Heart left ventricle (tissue), 16 donors: Measurements from ENCODE around the gene ZNF330. TPM values are rescaled to one million over a fixed set of nuclear protein-coding genes. Genes with fewer than 3 reads are reported as not detected.

Experiments used
- ATAC-seq, 4 donors: fragments of 200-7000 bp; cut with Tn5 transposase; one replicate each; pipeline ENCODE4 v1.9.1; 2020 to 2022; ENCODE audit warnings: moderate library complexity in 4 of 4, mild to moderate bottlenecking in 3 of 4, moderate number of reproducible peaks in 1 of 4
- DNase-seq, 5 donors: peaks; one replicate each; pipeline ENCODE4 v3.0.0-alpha.2; 2020
- H3K27ac ChIP-seq, 12 donors: fragments of 200-600 bp; sonication (generic) in 4 of 12; one replicate each; pipeline versions ENCODE4 v1.5.0 to v1.8.0; 2016 to 2022; ENCODE audit warnings: mild to moderate bottlenecking in 2 of 12
- H3K27me3 ChIP-seq, 9 donors: fragments of 200-600 bp; sonication (generic) in 2 of 9; one replicate each; pipeline versions ENCODE4 v1.5.1 to v1.8.0; 2016 to 2022; ENCODE audit warnings: mild to moderate bottlenecking in 3 of 9
- H3K36me3 ChIP-seq, 9 donors: fragments of 200-600 bp; sonication (generic) in 2 of 9; one replicate each; pipeline versions ENCODE4 v1.5.0 to v1.8.0; 2018 to 2022; ENCODE audit warnings: mild to moderate bottlenecking in 2 of 9
- H3K4me1 ChIP-seq, 12 donors: fragments of 200-600 bp; sonication (generic) in 4 of 12; one replicate each; pipeline versions ENCODE4 v1.5.0 to v1.8.0; 2016 to 2022; ENCODE audit warnings: mild to moderate bottlenecking in 3 of 12
- H3K4me3 ChIP-seq, 12 donors: fragments of 200-600 bp; sonication (generic) in 4 of 12; one replicate each; pipeline versions ENCODE4 v1.5.0 to v1.8.0; 2017 to 2022; ENCODE audit warnings: mild to moderate bottlenecking in 9 of 12, moderate library complexity in 4 of 12
- H3K9me3 ChIP-seq, 12 donors: fragments of 200-600 bp; sonication (generic) in 4 of 12; one replicate each; pipeline versions ENCODE4 v1.5.0 to v1.8.0; 2016 to 2022; ENCODE audit warnings: mild to moderate bottlenecking in 1 of 12
- POLR2A ChIP-seq, 2 donors: fragments of 450-650 bp; IDR thresholded peaks; one replicate each; pipeline ENCODE4 v1.6.1; 2017; ENCODE audit warnings: antibody characterized with exemption in 2 of 2, mild to moderate bottlenecking in 2 of 2, moderate library complexity in 2 of 2
- WGBS, 4 donors: extraction: QIAGEN DNeasy Blood & Tissue Kit in 2 of 4; methylation state at CpG; one replicate each; pipeline versions ENCODE4 v1.1.5 to v1.1.7; 2013 to 2018; 5-methylcytosine and 5-hydroxymethylcytosine counted together
- intact Hi-C, 10 donors: fragments of 100-400 bp; cut with DNase I; formaldehyde crosslinking; loops; one replicate each; pipeline versions ENCODE4 v1.11.1 to v1.14.2; 2022
- polyA plus RNA-seq, 2 donors: library from polyadenylated mRNA; stranded (reverse); fragments of 200-250 nt; gene quantifications; one replicate each; pipeline ENCODE4 v1.2.3, GENCODE V29; 2013
- total RNA-seq, 9 donors: library from RNA; depleted of rRNA in 2 of 9; stranded (reverse); fragments of >200 nt in 2 of 9; fragmentation: NEBNext Ultra II Directional in 3 of 9; extraction: Animal tissue kit (Norgen Biotek cat#: 25700) in 3 of 9; gene quantifications; one replicate each; pipeline versions ENCODE4 v1.1.0 to v1.2.4, GENCODE V29; 2016 to 2023
- TF ChIP-seq, protein P1 (sequence below), 12 donors: fragments of 200-600 bp; sonication (generic) in 4 of 12; IDR thresholded peaks; one replicate each; pipeline versions ENCODE4 v1.5.0 to v1.8.0; 2018 to 2022; ENCODE audit warnings: antibody characterized with exemption in 12 of 12, mild to moderate bottlenecking in 5 of 12
- donor health status: ischemic (EF 13 %, LVEDD 7.1; RV severe dilation, severe dysfunction).
- donor health status: healthy with polysubstance abuse.
- donor health status: DM: no; HTN: yes; CAD: no.
- donor health status: DM: no; HTN: no; CAD: no.
- donor health status: ischemic (EF 25% LVEDD 6.9; RV normal size, moderate dysfunction).
- donor health status: ischemic (EF 25% LVEDD 5.7; RV mildly dilated, moderate dysfunction).
- donor health status: healthy.
- donor health status: DM: yes; HTN: yes; CAD: no.
- donor health status: ischemic (EF 35%, LVEDD 5.7; RV mildly dilated, moderate dysfunction).
- donor health status: nonischemic (EF 11% LVEDD 7.7; RV severe dilation, severe dysfunction).
- donor health status: DM: yes; HTN: yes; CAD: no.
- donor health status: PGD.
- donor health status: ischemic (EF 29% LVEDD 5.4; RV normal size, mild dysfunction).
- donor health status: nonischemic (EF 23%, LVEDD 6.1; RV moderate dilation, normal function).

ZNF330 gene
- total and polyA plus RNA-seq, 11 donors: 54.4 to 183 (median 141) TPM

DNA sequence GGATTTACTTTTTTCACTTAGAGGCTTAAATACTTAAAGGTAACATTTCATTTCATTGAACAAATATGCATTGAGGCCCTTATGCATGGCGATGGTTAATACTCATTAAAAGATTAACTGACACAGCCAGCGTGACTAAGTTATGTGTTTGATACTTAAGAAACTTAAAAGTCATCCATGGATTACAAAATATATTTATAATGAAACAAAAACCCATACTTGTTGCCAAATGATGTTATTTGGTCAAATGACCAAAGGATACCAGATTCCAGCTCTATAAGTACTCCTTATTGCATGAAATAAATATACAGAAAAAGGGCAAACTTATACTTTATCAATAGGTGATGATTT lies 26.7 kb downstream of the ZNF330 start:
- TF ChIP-seq, protein P1, sequence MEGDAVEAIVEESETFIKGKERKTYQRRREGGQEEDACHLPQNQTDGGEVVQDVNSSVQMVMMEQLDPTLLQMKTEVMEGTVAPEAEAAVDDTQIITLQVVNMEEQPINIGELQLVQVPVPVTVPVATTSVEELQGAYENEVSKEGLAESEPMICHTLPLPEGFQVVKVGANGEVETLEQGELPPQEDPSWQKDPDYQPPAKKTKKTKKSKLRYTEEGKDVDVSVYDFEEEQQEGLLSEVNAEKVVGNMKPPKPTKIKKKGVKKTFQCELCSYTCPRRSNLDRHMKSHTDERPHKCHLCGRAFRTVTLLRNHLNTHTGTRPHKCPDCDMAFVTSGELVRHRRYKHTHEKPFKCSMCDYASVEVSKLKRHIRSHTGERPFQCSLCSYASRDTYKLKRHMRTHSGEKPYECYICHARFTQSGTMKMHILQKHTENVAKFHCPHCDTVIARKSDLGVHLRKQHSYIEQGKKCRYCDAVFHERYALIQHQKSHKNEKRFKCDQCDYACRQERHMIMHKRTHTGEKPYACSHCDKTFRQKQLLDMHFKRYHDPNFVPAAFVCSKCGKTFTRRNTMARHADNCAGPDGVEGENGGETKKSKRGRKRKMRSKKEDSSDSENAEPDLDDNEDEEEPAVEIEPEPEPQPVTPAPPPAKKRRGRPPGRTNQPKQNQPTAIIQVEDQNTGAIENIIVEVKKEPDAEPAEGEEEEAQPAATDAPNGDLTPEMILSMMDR (IDR thresholded peaks at IDR 0.05): no peak
- TF ChIP-seq POLR2A (IDR thresholded peaks at IDR 0.05): no peak
- no peak for ATAC-seq
- no peak overlapping the region for H3K27ac ChIP-seq
- peaks cover 0 to 9% (median 0%) of the 10 kb centered on the region in 12 donors for H3K9me3 ChIP-seq
- H3K36me3 ChIP-seq: no peaks in the 10 kb centered on the region
- H3K4me1 ChIP-seq: peaks cover 0 to 14% (median 4%) of the 10 kb centered on the region in 12 donors
- DNase-seq: no peak
- 67 to 76% (median 72%) methylated on average over 2 of the region's 2 CpGs for WGBS, 4 donors
- H3K4me3 ChIP-seq: no peak overlapping the region
- no peaks in the 10 kb centered on the region for H3K27me3 ChIP-seq
- intact Hi-C loops: no loop called here

DNA sequence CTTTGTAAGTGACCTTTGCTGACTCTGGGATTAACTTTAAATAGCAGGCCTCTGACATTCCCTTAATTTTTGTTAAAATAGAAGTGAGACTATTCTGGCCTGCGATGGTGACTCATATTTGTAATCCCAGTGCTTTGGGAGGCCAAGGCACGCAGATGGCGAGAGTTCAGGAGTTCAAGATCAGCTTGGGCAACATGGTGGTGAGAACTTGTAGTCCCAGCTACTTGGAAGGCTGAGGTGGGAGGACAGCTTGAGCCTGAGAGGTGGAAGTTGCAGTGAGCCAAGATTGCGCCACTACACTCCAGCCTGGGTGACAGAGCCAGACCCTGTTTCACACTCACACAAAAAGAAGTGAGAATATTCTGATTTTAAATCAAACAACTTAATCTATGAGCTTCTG lies 27.3 kb downstream of the ZNF330 start:
- no peak for TF ChIP-seq POLR2A (IDR thresholded peaks at IDR 0.05)
- TF ChIP-seq, protein P1 (IDR thresholded peaks at IDR 0.05): no peak
- Histone ChIP-seq H3K36me3 (no peaks in the 10 kb centered on the region), H3K27ac (no peak overlapping the region), H3K4me3 (no peak overlapping the region), H3K4me1 (peaks cover 0 to 14% (median 4%) of the 10 kb centered on the region in 12 donors), H3K9me3 (peaks cover 0 to 9% (median 0%) of the 10 kb centered on the region in 12 donors), H3K27me3 (no peaks in the 10 kb centered on the region)
- 73 to 90% (median 87%) methylated on average over 4 of the region's 4 CpGs for WGBS, 4 donors
- intact Hi-C loops: no loop called here
- no peak for ATAC-seq
- no peak for DNase-seq

DNA sequence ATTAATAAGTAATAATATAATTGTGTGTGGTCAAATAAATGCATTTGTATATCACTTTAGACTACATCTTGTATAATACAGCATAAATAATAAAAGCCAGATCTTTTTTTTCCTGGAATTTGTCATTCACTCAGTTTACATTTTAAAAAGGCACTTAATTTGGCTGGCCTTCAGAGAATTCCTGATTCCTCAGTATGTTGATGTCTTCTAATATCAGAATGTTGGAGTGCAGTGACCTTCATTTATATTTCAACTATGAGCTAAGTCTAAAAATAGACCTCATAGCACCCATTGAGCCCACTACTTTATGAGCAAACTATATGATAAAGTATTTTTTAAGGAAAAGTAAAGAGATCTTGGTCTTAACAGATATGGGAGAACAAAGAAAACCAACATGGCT lies 27.8 kb downstream of the ZNF330 start:
- Histone ChIP-seq H3K9me3 (peaks cover 0 to 9% (median 0%) of the 10 kb centered on the region in 12 donors), H3K27me3 (no peaks in the 10 kb centered on the region), H3K36me3 (no peaks in the 10 kb centered on the region), H3K4me3 (no peak overlapping the region), H3K27ac (no peak overlapping the region), H3K4me1 (peaks cover 0 to 14% (median 4%) of the 10 kb centered on the region in 12 donors)
- ATAC-seq (no peak), DNase-seq (no peak)
- intact Hi-C loops: no loop called here
- TF ChIP-seq, protein P1 (IDR thresholded peaks at IDR 0.05): no peak
- no peak for TF ChIP-seq POLR2A (IDR thresholded peaks at IDR 0.05)

DNA sequence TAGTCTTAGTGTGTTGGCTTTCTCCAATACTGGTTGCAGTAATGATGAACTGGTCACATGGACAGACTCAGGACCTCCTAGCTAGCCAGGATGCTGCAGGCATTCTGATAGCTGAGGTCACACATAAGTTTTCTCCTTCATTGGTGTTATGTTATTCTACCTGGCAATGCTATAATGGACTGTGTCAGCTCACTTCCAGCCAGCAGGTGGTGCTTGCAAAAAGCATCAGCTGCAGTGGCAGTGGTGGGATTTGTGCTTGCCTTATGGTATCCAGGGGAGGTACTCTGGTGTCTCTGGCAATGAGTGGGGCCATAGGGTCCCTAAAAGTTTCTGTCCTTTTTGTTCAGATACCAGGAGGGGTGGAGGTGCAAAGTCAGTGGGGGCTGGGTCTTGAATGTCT lies 33.6 kb downstream of the ZNF330 start:
- H3K27me3 ChIP-seq: no peaks in the 10 kb centered on the region
- ATAC-seq: no peak
- TF ChIP-seq, protein P1 (IDR thresholded peaks at IDR 0.05): no peak
- TF ChIP-seq POLR2A (IDR thresholded peaks at IDR 0.05): no peak

More for the DNA sequence above, 33.6 kb downstream of the ZNF330 start:
- Histone ChIP-seq H3K36me3 (no peaks in the 10 kb centered on the region), H3K4me1 (no peaks in the 10 kb centered on the region), H3K27ac (no peak overlapping the region), H3K9me3 (peaks cover 0 to 9% (median 0%) of the 10 kb centered on the region in 12 donors), H3K4me3 (no peak overlapping the region)
- intact Hi-C loops: no loop called here
- no peak for DNase-seq
